ENCODE measurements around the gene CH25H.
"Not testable (repeated sequence)": the region's sequence is repeated elsewhere in the genome, so short reads cannot be mapped to it uniquely, and the experiment has no call there.

Gene CH25H

GRCh38 chr10:89207181-89207800 lies at the start of gene CH25H:
TSS of gene CH25H (minus strand) at chr10:89207317. CDS start at chr10:89207292, 25 bp downstream.
- DNase-seq, result peak; percentile 10

GRCh38 chr10:89256340-89256739 lies 49.2 kb upstream of the CH25H start:
- DNase-seq, result no peak

GRCh38 chr10:89255793-89256192 lies 48.7 kb upstream of the CH25H start:
- no peak for DNase-seq

- DNase-seq, result not testable (repeated sequence)
Observed at GRCh38 chr10:89255091-89255579, 48.0 kb upstream of the CH25H start.

- no peak for DNase-seq
Observed at GRCh38 chr10:89252225-89252585, 45.1 kb upstream of the CH25H start.

GRCh38 chr10:89251409-89252224 lies 44.5 kb upstream of the CH25H start, which contains the start of gene LIPA:
TSS of gene LIPA (minus strand) at chr10:89251775. CDS start at chr10:89247648, 4,127 bp downstream.
- DNase-seq, result peak; percentile 96

- no peak for DNase-seq
Observed at GRCh38 chr10:89250865-89251408, 43.8 kb upstream of the CH25H start.

- DNase-seq, result no peak
Observed at GRCh38 chr10:89248990-89249389, 41.9 kb upstream of the CH25H start.

- not testable (repeated sequence) for DNase-seq
Observed at GRCh38 chr10:89247623-89248022, 40.5 kb upstream of the CH25H start.

- DNase-seq, result no peak
Observed at GRCh38 chr10:89245802-89246201, 38.7 kb upstream of the CH25H start.

- no peak for DNase-seq
Observed at GRCh38 chr10:89242840-89243568, 35.9 kb upstream of the CH25H start.

- DNase-seq, result no peak
Observed at GRCh38 chr10:89242345-89242684, 35.2 kb upstream of the CH25H start.

GRCh38 chr10:89241486-89242344 lies 34.6 kb upstream of the CH25H start:
- DNase-seq, result no peak

GRCh38 chr10:89241026-89241425 lies 33.9 kb upstream of the CH25H start:
- DNase-seq, result no peak

- no peak for DNase-seq
Observed at GRCh38 chr10:89240519-89240918, 33.4 kb upstream of the CH25H start.

GRCh38 chr10:89238956-89239644 lies 32.0 kb upstream of the CH25H start:
- no peak for DNase-seq

- DNase-seq, result no peak
Observed at GRCh38 chr10:89237849-89238248, 30.7 kb upstream of the CH25H start.

GRCh38 chr10:89236226-89236797 lies 29.2 kb upstream of the CH25H start:
- DNase-seq, result no peak

- no peak for DNase-seq
Observed at GRCh38 chr10:89235073-89235798, 28.1 kb upstream of the CH25H start.

- no peak for DNase-seq
Observed at GRCh38 chr10:89233033-89233432, 25.9 kb upstream of the CH25H start.

GRCh38 chr10:89228962-89229361 lies 21.8 kb upstream of the CH25H start:
- DNase-seq, result no peak
